Psoas muscle (tissue), 8 donors: ENCODE data around the gene KIAA1217. TPM values are rescaled to one million over a fixed set of nuclear protein-coding genes. Genes with fewer than 3 reads are reported as not detected.
"Not testable (repeated sequence)": the region's sequence is repeated elsewhere in the genome, so short reads cannot be mapped to it uniquely, and the experiment has no call there.

Experiments used
- ATAC-seq, 4 donors: fragments of 200-7000 bp; cut with Tn5 transposase; one replicate each; pipeline ENCODE4 v1.9.1; 2020; ENCODE audit warnings: moderate library complexity in 3 of 4, mild to moderate bottlenecking in 2 of 4
- DNase-seq, 2 donors: peaks; one replicate each; pipeline ENCODE4 v3.0.0-alpha.2; 2020
- H3K27ac ChIP-seq: fragments of 200-600 bp; one replicate; pipeline ENCODE4 v1.8.0; 2022
- H3K27me3 ChIP-seq, 3 donors: fragments of 200-600 bp in 1 of 3; one replicate each; pipeline versions ENCODE4 v1.6.1 to v1.8.0; 2013 to 2022; ENCODE audit warnings: low read length in 2 of 3, mild to moderate bottlenecking in 2 of 3, moderate library complexity in 1 of 3; ENCODE audit not compliant: insufficient read depth in 3 of 3
- H3K36me3 ChIP-seq, 2 donors: fragments of 200-600 bp in 1 of 2; one replicate each; pipeline versions ENCODE4 v1.6.1 to v1.8.0; 2013 to 2022; ENCODE audit warnings: low read depth in 1 of 2, mild to moderate bottlenecking in 1 of 2, moderate library complexity in 1 of 2; ENCODE audit not compliant: insufficient read depth in 1 of 2
- H3K4me1 ChIP-seq: fragments of 200-600 bp; one replicate; pipeline ENCODE4 v1.8.0; 2022
- H3K4me3 ChIP-seq: fragments of 200-600 bp; one replicate; pipeline ENCODE4 v1.8.0; 2022; ENCODE audit warnings: mild to moderate bottlenecking
- H3K9me3 ChIP-seq: fragments of 200-600 bp; one replicate; pipeline ENCODE4 v1.8.0; 2022
- WGBS, 3 donors: extraction: QIAGEN DNeasy Blood & Tissue Kit; methylation state at CpG; one replicate each; pipeline versions ENCODE4 v1.1.6 to v1.1.7; 2013; 5-methylcytosine and 5-hydroxymethylcytosine counted together
- intact Hi-C, 2 donors: fragments of 100-400 bp; cut with DNase I; formaldehyde crosslinking; loops; one replicate each; pipeline versions ENCODE4 v1.11.0 to v1.14.2; 2022
- polyA plus RNA-seq, 3 donors: library from polyadenylated mRNA; stranded (reverse); fragments of 200-250 nt; gene quantifications; one replicate each; pipeline ENCODE4 v1.2.3, GENCODE V29; 2013
- total RNA-seq, 4 donors: library from RNA; stranded (reverse); fragmentation: NEBNext Ultra II Directional in 2 of 4; extraction: Animal tissue kit (Norgen Biotek cat#: 25700) in 2 of 4; gene quantifications; one replicate each; pipeline versions ENCODE4 v1.2.1 to v1.2.4, GENCODE V29; 2021 to 2023
- TF ChIP-seq, protein P1 (sequence below): fragments of 200-600 bp; IDR thresholded peaks from one replicate; pipeline ENCODE4 v1.8.0; 2022; ENCODE audit warnings: antibody characterized with exemption
- donor health status: healthy with polysubstance abuse.
- donor health status: DM: no; HTN: no; CAD: no; lungs with moderate emphysema.
- donor health status: Bipolar disorder and iron deficiency.
- donor health status: healthy.
- donor health status: DM: yes; HTN: yes; CAD: no.
- donor health status: DM: no; HTN: no; CAD: no.
- donor health status: DM: no; HTN: no; CAD: no.
- donor health status: DM: yes; HTN: yes; CAD: no.

KIAA1217 gene
- total and polyA plus RNA-seq, 7 donors = 8.9 to 169 (median 65.9) TPM

DNA sequence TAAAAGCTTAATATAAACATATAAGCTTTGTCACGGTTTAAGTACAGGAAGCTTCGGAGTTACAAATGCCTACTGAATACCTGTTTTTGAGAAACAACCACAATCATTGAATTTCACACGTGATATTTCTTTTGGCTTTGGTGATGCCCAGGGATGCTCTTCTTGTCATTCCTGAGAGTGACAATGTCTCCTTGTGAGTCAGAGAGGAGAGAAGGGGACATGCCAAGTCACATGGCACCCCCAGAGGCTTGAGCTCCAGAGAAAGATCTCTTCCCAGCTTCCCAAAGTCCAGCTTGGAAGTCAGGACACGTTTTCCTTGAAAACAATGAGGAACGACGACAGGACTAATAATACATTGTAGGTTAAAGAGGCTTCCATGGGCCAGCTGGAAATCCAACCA lies 272.3 kb downstream of the KIAA1217 start:
- TF ChIP-seq, protein P1, sequence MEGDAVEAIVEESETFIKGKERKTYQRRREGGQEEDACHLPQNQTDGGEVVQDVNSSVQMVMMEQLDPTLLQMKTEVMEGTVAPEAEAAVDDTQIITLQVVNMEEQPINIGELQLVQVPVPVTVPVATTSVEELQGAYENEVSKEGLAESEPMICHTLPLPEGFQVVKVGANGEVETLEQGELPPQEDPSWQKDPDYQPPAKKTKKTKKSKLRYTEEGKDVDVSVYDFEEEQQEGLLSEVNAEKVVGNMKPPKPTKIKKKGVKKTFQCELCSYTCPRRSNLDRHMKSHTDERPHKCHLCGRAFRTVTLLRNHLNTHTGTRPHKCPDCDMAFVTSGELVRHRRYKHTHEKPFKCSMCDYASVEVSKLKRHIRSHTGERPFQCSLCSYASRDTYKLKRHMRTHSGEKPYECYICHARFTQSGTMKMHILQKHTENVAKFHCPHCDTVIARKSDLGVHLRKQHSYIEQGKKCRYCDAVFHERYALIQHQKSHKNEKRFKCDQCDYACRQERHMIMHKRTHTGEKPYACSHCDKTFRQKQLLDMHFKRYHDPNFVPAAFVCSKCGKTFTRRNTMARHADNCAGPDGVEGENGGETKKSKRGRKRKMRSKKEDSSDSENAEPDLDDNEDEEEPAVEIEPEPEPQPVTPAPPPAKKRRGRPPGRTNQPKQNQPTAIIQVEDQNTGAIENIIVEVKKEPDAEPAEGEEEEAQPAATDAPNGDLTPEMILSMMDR = no peak
- peaks cover 0 to 29% of the 10 kb centered on the region in 2 donors for H3K36me3 ChIP-seq
- WGBS, 3 donors = 71 to 80% (median 75%) methylated on average over 6 of the region's 6 CpGs
- no peaks in the 10 kb centered on the region for H3K27me3 ChIP-seq
- H3K4me3 ChIP-seq = no peak overlapping the region
- peak in 3 of 4 donors; percentile 41 to 61 (median 53) for ATAC-seq
- DNase-seq = no peak
- intact Hi-C loops = no loop called here
- peak overlapping the region; percentile 44 for H3K27ac ChIP-seq
- H3K4me1 ChIP-seq = peaks cover 17% of the 10 kb centered on the region
- H3K9me3 ChIP-seq = no peaks in the 10 kb centered on the region

DNA sequence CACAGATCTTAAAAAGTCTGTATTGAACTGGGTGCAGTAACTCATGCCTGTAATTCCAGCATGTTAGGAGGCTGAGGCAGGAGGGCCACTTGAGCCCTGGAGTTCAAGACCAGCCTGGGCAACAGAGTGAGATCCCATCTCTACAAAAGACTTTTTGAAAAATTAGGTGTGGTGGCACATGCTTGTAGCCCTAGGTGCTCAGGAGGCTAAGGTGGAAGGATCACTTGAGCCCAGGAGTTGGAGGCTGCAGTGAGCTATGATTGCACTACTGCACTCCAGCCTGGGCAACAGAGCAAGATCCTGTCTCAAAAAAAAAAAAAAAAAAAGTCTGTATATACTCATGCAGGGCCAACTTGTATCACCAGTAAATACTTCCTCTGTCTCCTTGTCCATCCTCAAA lies 273.8 kb downstream of the KIAA1217 start:
- intact Hi-C loops, ATAC-seq, H3K9me3 ChIP-seq, DNase-seq, H3K27me3 ChIP-seq, H3K4me1 ChIP-seq, H3K4me3 ChIP-seq: not testable (repeated sequence)
- peaks cover 0 to 28% of the 10 kb centered on the region in 2 donors for H3K36me3 ChIP-seq
- H3K27ac ChIP-seq = peak overlapping the region; percentile 73

DNA sequence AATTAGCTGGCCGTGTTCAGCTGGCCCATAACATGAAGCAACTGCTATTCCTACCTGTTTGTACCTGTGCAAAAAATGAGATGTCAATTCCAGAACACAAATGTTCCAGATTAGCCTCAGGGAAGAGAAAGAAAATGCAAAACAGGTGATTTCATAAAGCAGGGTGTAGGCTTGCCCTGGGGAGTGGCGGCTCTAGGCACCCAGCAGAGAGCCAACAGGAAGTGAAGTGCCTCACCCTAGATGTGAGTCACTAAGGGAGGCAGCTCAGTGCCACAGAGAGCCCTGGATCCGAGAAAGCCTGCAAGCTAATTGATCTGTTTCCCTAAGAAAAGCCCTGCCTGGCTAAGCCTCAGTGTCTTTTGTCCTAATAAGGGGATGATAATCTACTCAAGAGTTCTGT lies 274.8 kb downstream of the KIAA1217 start:
- DNase-seq = peak in 1 of 2 donors; percentile 29

DNA sequence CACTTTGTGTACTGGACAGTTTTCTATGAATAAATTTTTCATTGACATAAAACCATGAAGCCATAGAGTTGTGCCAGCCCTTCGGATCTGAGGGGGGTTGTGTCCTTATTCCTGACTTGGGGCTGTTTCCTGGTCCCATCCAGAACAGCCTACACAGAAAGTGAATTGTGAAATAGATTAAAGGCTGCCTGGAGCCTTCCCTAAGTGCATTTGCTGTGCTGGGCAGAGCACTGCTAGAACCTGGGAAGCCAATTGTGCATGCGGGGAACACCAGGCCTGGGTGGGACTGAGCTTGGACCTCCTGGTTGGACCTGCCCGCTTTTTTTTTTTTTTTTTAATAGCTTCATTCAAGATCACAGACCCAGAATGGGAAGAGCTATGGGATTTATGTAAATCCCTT lies 275.8 kb downstream of the KIAA1217 start:
- Histone ChIP-seq H3K27ac (peak overlapping the region; percentile 37), H3K9me3 (no peaks in the 10 kb centered on the region), H3K36me3 (peaks cover 0 to 27% of the 10 kb centered on the region in 2 donors), H3K4me3 (no peak overlapping the region), H3K4me1 (peaks cover 8% of the 10 kb centered on the region), H3K27me3 (no peaks in the 10 kb centered on the region)
- peak in 3 of 4 donors; percentile 9 to 36 (median 17) for ATAC-seq
- TF ChIP-seq, protein P1 = no peak
- intact Hi-C loops = no loop called here
- no peak for DNase-seq
- WGBS, 3 donors = 68 to 90% (median 72%) methylated on average over 3 of the region's 3 CpGs

More for the DNA sequence above, 274.8 kb downstream of the KIAA1217 start:
- WGBS, 3 donors = 52 to 61% (median 53%) methylated on average over 3 of the region's 3 CpGs
- H3K4me3 ChIP-seq = no peak overlapping the region
- H3K27me3 ChIP-seq = no peaks in the 10 kb centered on the region
- peak; percentile 78 to 84 (median 82) for ATAC-seq
- peaks cover 8% of the 10 kb centered on the region for H3K4me1 ChIP-seq
- intact Hi-C loops = no loop called here
- TF ChIP-seq, protein P1 = no peak
- peaks cover 0 to 27% of the 10 kb centered on the region in 2 donors for H3K36me3 ChIP-seq
- no peaks in the 10 kb centered on the region for H3K9me3 ChIP-seq
- H3K27ac ChIP-seq = peak overlapping the region; percentile 73

DNA sequence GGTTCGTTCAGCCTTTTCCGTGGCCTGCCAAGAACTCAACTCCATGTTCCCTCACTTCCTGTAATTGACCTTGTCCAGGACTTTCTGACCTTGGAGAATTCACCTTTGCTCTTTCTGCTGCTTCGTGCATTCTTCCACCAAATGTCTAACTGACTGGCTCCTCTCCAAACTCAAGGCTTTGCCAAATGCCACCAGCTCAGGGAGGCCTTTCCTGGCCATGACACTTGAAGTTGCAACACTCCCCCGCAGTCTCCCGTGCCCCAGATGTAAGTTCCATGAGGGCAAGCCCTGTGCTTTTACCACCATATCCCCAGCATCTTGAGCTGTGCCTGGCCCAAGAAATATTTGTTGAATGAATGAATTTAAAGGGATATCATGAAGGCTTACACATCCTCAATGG lies 276.4 kb downstream of the KIAA1217 start:
- TF ChIP-seq, protein P1 = no peak
- peak in 2 of 4 donors; percentile 29 to 39 for ATAC-seq

More for the DNA sequence above, 276.4 kb downstream of the KIAA1217 start:
- no peaks in the 10 kb centered on the region for H3K9me3 ChIP-seq
- no peak overlapping the region for H3K4me3 ChIP-seq
- DNase-seq = no peak
- no peaks in the 10 kb centered on the region for H3K27me3 ChIP-seq
- intact Hi-C loops = no loop called here
- H3K27ac ChIP-seq = peak overlapping the region; percentile 37
- H3K4me1 ChIP-seq = peaks cover 8% of the 10 kb centered on the region
- peaks cover 0 to 31% of the 10 kb centered on the region in 2 donors for H3K36me3 ChIP-seq
- WGBS, 3 donors = 41 to 45% (median 43%) methylated on average over 5 of the region's 5 CpGs
